Mesothelial cell of epicardium (in vitro differentiated cells): ENCODE measurements around the gene FBXO24. TPM values are rescaled to one million over a fixed set of nuclear protein-coding genes. Genes with fewer than 3 reads are reported as not detected.
A peak's percentile ranks its signal among the peaks of the same experiment; 100 is the strongest.

Experiments
- DNase-seq, 2 experiments: peaks; one replicate each; pipeline ENCODE4 v3.0.0; 2021; ENCODE audit warnings: low spot score in 2 of 2; ENCODE audit not compliant: unreplicated experiment in 2 of 2
- H3K27ac Mint-ChIP-seq: 2 replicates; pipeline ENCODE4 v1.8.0; 2021; ENCODE audit warnings: mixed read lengths
- H3K27me3 Mint-ChIP-seq: 2 replicates; pipeline ENCODE4 v1.8.0; 2021; ENCODE audit warnings: low read depth, mixed read lengths
- H3K36me3 Mint-ChIP-seq: 2 replicates; pipeline ENCODE4 v1.8.0; 2021; ENCODE audit warnings: mixed read lengths
- H3K4me1 Mint-ChIP-seq: 2 replicates; pipeline ENCODE4 v1.8.0; 2021; ENCODE audit warnings: mixed read lengths
- H3K4me3 Mint-ChIP-seq: 2 replicates; pipeline ENCODE4 v1.8.0; 2021; ENCODE audit warnings: mild to moderate bottlenecking, moderate library complexity, mixed read lengths
- H3K9me3 Mint-ChIP-seq: 2 replicates; pipeline ENCODE4 v1.8.0; 2021; ENCODE audit warnings: mixed read lengths
- CTCF ChIP-seq: fragments of 200-600 bp; sonication (generic); IDR thresholded peaks from one replicate; pipeline ENCODE4 v1.5.0; 2021; ENCODE audit warnings: antibody characterized with exemption; ENCODE audit not compliant: unreplicated experiment
- total RNA-seq: library from RNA; stranded (reverse); gene quantifications from 3 replicates; pipeline ENCODE4 v1.2.1, GENCODE V29; 2021

The FBXO24 gene
- total RNA-seq, 1 donor from 2014 or later, result 0.54 TPM

GRCh38 chr7:100584683-100585510 is 1.2 kb upstream of the FBXO24 start:
- no peaks in the 10 kb centered on the region for H3K27me3 Mint-ChIP-seq
- peaks cover 43% of the 10 kb centered on the region for H3K4me1 Mint-ChIP-seq
- peak overlapping the region; percentile 91 for H3K4me3 Mint-ChIP-seq
- H3K36me3 Mint-ChIP-seq, result no peaks in the 10 kb centered on the region
- no peak for DNase-seq
- H3K27ac Mint-ChIP-seq, result peak overlapping the region; percentile 96
- no peaks in the 10 kb centered on the region for H3K9me3 Mint-ChIP-seq
- no peak for TF ChIP-seq CTCF

GRCh38 chr7:100585511-100586265 is 440 bp upstream of the FBXO24 start, which contains the start of gene LRCH4:
Gene LRCH4 (minus strand): TSS chr7:100586129. CDS start chr7:100586100, 29 bp downstream.
- H3K9me3 Mint-ChIP-seq, result no peaks in the 10 kb centered on the region
- no peaks in the 10 kb centered on the region for H3K27me3 Mint-ChIP-seq
- no peak for TF ChIP-seq CTCF
- peak within 1 kb of the TSS; percentile 96 for H3K27ac Mint-ChIP-seq
- peaks cover 51% of the 10 kb centered on the region for H3K4me1 Mint-ChIP-seq
- no peaks in the 10 kb centered on the region for H3K36me3 Mint-ChIP-seq
- H3K4me3 Mint-ChIP-seq, result peak within 1 kb of the TSS; percentile 91
- DNase-seq, result peak in 1 of 2 experiments; percentile 72

GRCh38 chr7:100588438-100588837 is 2.3 kb downstream of the FBXO24 start:
- no peaks in the 10 kb centered on the region for H3K9me3 Mint-ChIP-seq
- no peaks in the 10 kb centered on the region for H3K27me3 Mint-ChIP-seq
- H3K36me3 Mint-ChIP-seq, result peaks cover 4% of the 10 kb centered on the region
- H3K27ac Mint-ChIP-seq, result peak overlapping the region; percentile 66
- TF ChIP-seq CTCF, result peak; percentile 20
- peaks cover 38% of the 10 kb centered on the region for H3K4me1 Mint-ChIP-seq
- peak overlapping the region; percentile 91 for H3K4me3 Mint-ChIP-seq
- no peak for DNase-seq

- peak overlapping the region; percentile 89 for H3K27ac Mint-ChIP-seq
- H3K9me3 Mint-ChIP-seq, result no peaks in the 10 kb centered on the region
- H3K36me3 Mint-ChIP-seq, result peaks cover 9% of the 10 kb centered on the region
- no peak for DNase-seq
- TF ChIP-seq CTCF, result no peak
- peaks cover 29% of the 10 kb centered on the region for H3K4me1 Mint-ChIP-seq
- no peaks in the 10 kb centered on the region for H3K27me3 Mint-ChIP-seq
- H3K4me3 Mint-ChIP-seq, result peak overlapping the region; percentile 43
Measured at GRCh38 chr7:100589341-100589947, 3.3 kb downstream of the FBXO24 start.

GRCh38 chr7:100590077-100590737 is 4.1 kb downstream of the FBXO24 start:
- peak overlapping the region; percentile 34 for H3K4me3 Mint-ChIP-seq
- H3K27me3 Mint-ChIP-seq, result no peaks in the 10 kb centered on the region

More at GRCh38 chr7:100590077-100590737, 4.1 kb downstream of the FBXO24 start:
- DNase-seq, result no peak
- no peaks in the 10 kb centered on the region for H3K9me3 Mint-ChIP-seq
- TF ChIP-seq CTCF, result no peak
- H3K4me1 Mint-ChIP-seq, result peaks cover 22% of the 10 kb centered on the region
- peaks cover 12% of the 10 kb centered on the region for H3K36me3 Mint-ChIP-seq
- peak overlapping the region; percentile 89 for H3K27ac Mint-ChIP-seq
